Suppressor macrophage (primary cell): ENCODE data around the gene DLG2.

ENCODE experiments used
- DNase-seq, 4 experiments: peaks; one replicate each; pipeline ENCODE4 v3.0.0-alpha.2; 2020 to 2022

DLG2 gene

GRCh38 chr11:84628871-84629620 lies 998.1 kb downstream of the DLG2 start:
- no peak for DNase-seq

- DNase-seq, result no peak
Measured at GRCh38 chr11:84626256-84626655, 1000.9 kb downstream of the DLG2 start.

- DNase-seq, result no peak
Measured at GRCh38 chr11:84612645-84613044, 1014.5 kb downstream of the DLG2 start.

GRCh38 chr11:84608837-84609196 lies 1018.3 kb downstream of the DLG2 start:
- no peak for DNase-seq

- DNase-seq, result no peak
Measured at GRCh38 chr11:84607975-84608836, 1018.9 kb downstream of the DLG2 start.

- DNase-seq, result no peak
Measured at GRCh38 chr11:84594602-84595001, 1032.5 kb downstream of the DLG2 start.

GRCh38 chr11:84590106-84590505 lies 1037.0 kb downstream of the DLG2 start:
- no peak for DNase-seq

- no peak for DNase-seq
Measured at GRCh38 chr11:84588131-84588829, 1038.9 kb downstream of the DLG2 start.

GRCh38 chr11:84583106-84583505 lies 1044.0 kb downstream of the DLG2 start:
- no peak for DNase-seq

GRCh38 chr11:84581083-84581482 lies 1046.1 kb downstream of the DLG2 start:
- DNase-seq, result no peak

GRCh38 chr11:84580428-84580827 lies 1046.7 kb downstream of the DLG2 start:
- no peak for DNase-seq

GRCh38 chr11:84573868-84574267 lies 1053.3 kb downstream of the DLG2 start:
- no peak for DNase-seq

- no peak for DNase-seq
Measured at GRCh38 chr11:84566671-84567070, 1060.5 kb downstream of the DLG2 start.

GRCh38 chr11:84564867-84565184 lies 1062.3 kb downstream of the DLG2 start:
- no peak for DNase-seq

- peak; percentile 55 to 63 (median 58) for DNase-seq
Measured at GRCh38 chr11:84564180-84564866, 1062.8 kb downstream of the DLG2 start.

GRCh38 chr11:84563356-84563755 lies 1063.8 kb downstream of the DLG2 start:
- DNase-seq, result no peak

GRCh38 chr11:84560206-84560605 lies 1066.9 kb downstream of the DLG2 start:
- DNase-seq, result no peak

- DNase-seq, result peak; percentile 22 to 52 (median 46)
Measured at GRCh38 chr11:84558085-84558905, 1068.8 kb downstream of the DLG2 start.

GRCh38 chr11:84552791-84553190 lies 1074.4 kb downstream of the DLG2 start:
- DNase-seq, result no peak

GRCh38 chr11:84549217-84549616 lies 1077.9 kb downstream of the DLG2 start:
- DNase-seq, result peak in 1 of 4 experiments; percentile 9

- DNase-seq, result no peak
Measured at GRCh38 chr11:84544566-84544965, 1082.6 kb downstream of the DLG2 start.
